GM21381 (cell line): ENCODE data around the gene FAM20A.

Experiments used
- ATAC-seq: cut with Tn5 transposase; IDR thresholded peaks from one replicate; pipeline ENCODE4 v1.9.1; 2021; ENCODE audit warnings: mild to moderate bottlenecking, moderate library complexity; ENCODE audit not compliant: unreplicated experiment

Gene FAM20A

GRCh38 chr17:68611353-68612208 lies 10.4 kb upstream of the FAM20A start:
- ATAC-seq: no peak

- ATAC-seq: no peak
These were observed 9.4 kb upstream of the FAM20A start for GRCh38 chr17:68610554-68610953.

- ATAC-seq: no peak
These were observed 7.5 kb upstream of the FAM20A start for GRCh38 chr17:68608515-68609130.

- no peak for ATAC-seq
These were observed 5.5 kb upstream of the FAM20A start for GRCh38 chr17:68606451-68607307.

- no peak for ATAC-seq
These were observed 4.7 kb upstream of the FAM20A start for GRCh38 chr17:68605914-68606313.

GRCh38 chr17:68603656-68604055 lies 2.5 kb upstream of the FAM20A start:
- ATAC-seq: no peak

- no peak for ATAC-seq
These were observed 1.9 kb upstream of the FAM20A start for GRCh38 chr17:68603027-68603426.

GRCh38 chr17:68602289-68602688 lies 1.1 kb upstream of the FAM20A start:
- no peak for ATAC-seq

- ATAC-seq: no peak
These were observed 560 bp upstream of the FAM20A start for GRCh38 chr17:68601565-68602288.

GRCh38 chr17:68600067-68600930 lies 868 bp downstream of the FAM20A start:
- no peak for ATAC-seq

- no peak for ATAC-seq
These were observed 1.6 kb downstream of the FAM20A start for GRCh38 chr17:68599552-68600066.

GRCh38 chr17:68599091-68599490 lies 2.1 kb downstream of the FAM20A start:
- ATAC-seq: no peak

GRCh38 chr17:68598545-68598961 lies 2.6 kb downstream of the FAM20A start:
- ATAC-seq: no peak

GRCh38 chr17:68598074-68598473 lies 3.1 kb downstream of the FAM20A start:
- ATAC-seq: no peak

- ATAC-seq: no peak
These were observed 4.7 kb downstream of the FAM20A start for GRCh38 chr17:68596411-68596945.

GRCh38 chr17:68595986-68596385 lies 5.2 kb downstream of the FAM20A start:
- no peak for ATAC-seq

- no peak for ATAC-seq
These were observed 5.7 kb downstream of the FAM20A start for GRCh38 chr17:68595496-68595895.

- no peak for ATAC-seq
These were observed 6.6 kb downstream of the FAM20A start for GRCh38 chr17:68594552-68594951.
